ENCODE results near the gene TAF4B.

- no peak for TF ChIP-seq POLR2A (IDR thresholded peaks at IDR 0.05; ENCODE audit: low read length)
- no peak for TF ChIP-seq GATA1 (IDR thresholded peaks at IDR 0.05; ENCODE audit: low read depth, low read length)
These were observed 180.1 kb downstream of the TAF4B start for GRCh38 chr18:26406324-26406723.
